NCI-H2171 (cell line): Measurements from ENCODE around the gene TNS2.
A peak's percentile ranks its signal among the peaks of the same experiment; 100 is the strongest.
"Not testable (repeated sequence)": the region's sequence is repeated elsewhere in the genome, so short reads cannot be mapped to it uniquely, and the experiment has no call there.

ENCODE experiments used
- DNase-seq: peaks from one replicate; lab custom pipeline; 2025; lab: John Stamatoyannopoulos, UW

TNS2 gene

GRCh38 chr12:53069621-53070410 is 20.0 kb downstream of the TNS2 start:
- DNase-seq: no peak

GRCh38 chr12:53070877-53071492 is 21.1 kb downstream of the TNS2 start:
- no peak for DNase-seq

GRCh38 chr12:53071591-53072551 is 22.0 kb downstream of the TNS2 start:
- DNase-seq: no peak

- DNase-seq: no peak
Measured at GRCh38 chr12:53073881-53074280, 24.0 kb downstream of the TNS2 start.

GRCh38 chr12:53074283-53074998 is 24.6 kb downstream of the TNS2 start:
- DNase-seq: no peak

GRCh38 chr12:53074999-53075370 is 25.1 kb downstream of the TNS2 start:
- DNase-seq: no peak

- no peak for DNase-seq
Measured at GRCh38 chr12:53076461-53076860, 26.6 kb downstream of the TNS2 start.

- no peak for DNase-seq
Measured at GRCh38 chr12:53077030-53077429, 27.2 kb downstream of the TNS2 start.

- DNase-seq: peak; percentile 38
Measured at GRCh38 chr12:53078425-53079225, 28.8 kb downstream of the TNS2 start.

GRCh38 chr12:53079226-53080117 is 29.6 kb downstream of the TNS2 start, which contains the start of gene SPRYD3:
TSS of gene SPRYD3 (minus strand) at chr12:53079390. CDS start at chr12:53079333, 57 bp downstream.
- peak; percentile 95 for DNase-seq

- DNase-seq: no peak
Measured at GRCh38 chr12:53082637-53083175, 32.8 kb downstream of the TNS2 start.

- DNase-seq: no peak
Measured at GRCh38 chr12:53086361-53086760, 36.5 kb downstream of the TNS2 start.

GRCh38 chr12:53090105-53090504 is 40.2 kb downstream of the TNS2 start:
- DNase-seq: no peak

- DNase-seq: no peak
Measured at GRCh38 chr12:53090554-53090953, 40.7 kb downstream of the TNS2 start.

GRCh38 chr12:53091756-53092155 is 41.9 kb downstream of the TNS2 start:
- DNase-seq: no peak

- no peak for DNase-seq
Measured at GRCh38 chr12:53093777-53094393, 44.0 kb downstream of the TNS2 start.

GRCh38 chr12:53094394-53094787 is 44.5 kb downstream of the TNS2 start:
- no peak for DNase-seq

GRCh38 chr12:53094796-53095595 is 45.1 kb downstream of the TNS2 start:
- not testable (repeated sequence) for DNase-seq
